NCI-H82 treated with DMSO at 0.1 percent for 48 hours (cell line): ENCODE measurements around the gene CRYBB1.

Experiments used
- DNase-seq: peaks from one replicate; lab custom pipeline; 2025; ENCODE audit not compliant: unreplicated experiment; lab: John Stamatoyannopoulos, UW

Gene CRYBB1

GRCh38 chr22:26610072-26610958 is 7.5 kb downstream of the CRYBB1 start:
- DNase-seq, result no peak

DNA sequence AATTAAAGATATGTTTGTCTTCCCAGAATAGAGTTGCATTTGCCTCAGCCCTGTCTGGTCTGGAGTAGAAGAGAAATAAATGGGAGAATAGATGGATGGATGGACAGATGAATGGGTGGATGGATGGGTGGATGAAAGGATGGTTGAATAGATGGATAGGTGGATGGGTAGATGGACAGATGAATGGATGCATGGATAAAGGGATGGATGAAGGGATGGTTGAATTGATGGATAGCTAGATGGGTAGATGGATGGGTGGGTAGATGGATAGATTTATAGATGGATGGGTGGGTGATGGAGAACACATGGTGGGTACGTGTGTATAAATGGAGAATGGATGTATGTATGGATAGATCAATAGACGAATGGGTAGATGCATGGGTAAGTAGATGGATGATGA is 8.5 kb downstream of the CRYBB1 start:
- no peak for DNase-seq

DNA sequence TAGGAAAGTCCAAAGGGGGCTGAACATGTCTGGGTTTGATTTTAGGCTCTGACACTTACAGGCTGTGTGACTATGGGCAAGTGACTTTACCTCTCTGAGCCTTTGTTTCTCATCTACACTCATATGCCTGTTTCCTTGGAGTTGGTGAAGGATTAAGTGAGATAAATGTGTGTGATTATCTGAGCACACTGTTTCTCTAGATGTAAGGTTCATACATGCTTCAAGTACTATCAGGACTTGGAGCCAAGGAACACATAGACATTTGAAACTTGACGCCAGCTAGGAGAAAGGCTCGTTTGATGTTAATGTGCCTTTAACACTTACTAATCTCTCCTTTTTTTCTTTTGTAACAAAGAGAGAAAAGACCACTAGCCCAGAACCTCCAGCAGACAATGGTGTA is 9.7 kb downstream of the CRYBB1 start:
- no peak for DNase-seq

GRCh38 chr22:26606611-26607010 is 11.2 kb downstream of the CRYBB1 start:
- DNase-seq, result no peak

GRCh38 chr22:26604368-26604767 is 13.5 kb downstream of the CRYBB1 start:
- DNase-seq, result no peak

DNA sequence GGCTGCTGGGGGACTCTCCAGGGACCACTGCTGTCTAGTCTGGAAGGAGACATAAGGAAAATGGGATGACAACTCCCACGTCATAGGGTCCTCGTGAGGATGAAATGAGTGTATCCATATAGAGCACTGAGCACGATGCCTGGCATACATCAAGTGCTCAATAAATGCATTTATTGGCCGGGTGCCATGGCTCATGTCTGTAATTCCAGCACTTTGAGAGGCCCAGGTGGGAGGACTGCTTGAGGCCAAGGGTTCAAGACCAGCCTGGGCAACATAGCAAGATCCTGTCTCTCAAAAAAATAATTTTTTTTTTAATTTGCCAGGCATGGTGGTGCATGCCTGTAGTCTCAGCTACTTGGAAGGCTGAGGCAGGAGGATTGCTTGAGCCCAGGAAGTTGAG is 15.7 kb downstream of the CRYBB1 start:
- no peak for DNase-seq

DNA sequence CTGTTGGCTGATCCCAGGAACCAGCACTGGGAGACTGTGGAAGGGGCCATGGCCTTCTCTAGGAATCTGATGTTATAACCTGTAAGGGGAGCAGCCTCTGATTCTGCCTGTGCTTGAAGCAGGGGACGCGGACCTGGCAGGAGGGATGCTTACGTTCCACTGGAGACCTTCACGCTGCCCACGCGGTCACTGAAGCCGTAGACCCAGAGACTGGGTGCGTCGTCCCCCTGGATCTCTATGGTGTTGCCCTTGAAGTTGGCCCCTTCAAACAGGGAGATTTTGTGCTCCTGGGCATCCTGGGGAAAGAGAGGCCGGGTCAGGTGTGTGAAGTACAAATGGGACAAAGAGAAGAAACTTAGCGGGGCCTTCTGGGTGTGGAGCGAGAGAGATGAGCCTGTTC is 16.1 kb downstream of the CRYBB1 start:
- DNase-seq, result no peak

DNA sequence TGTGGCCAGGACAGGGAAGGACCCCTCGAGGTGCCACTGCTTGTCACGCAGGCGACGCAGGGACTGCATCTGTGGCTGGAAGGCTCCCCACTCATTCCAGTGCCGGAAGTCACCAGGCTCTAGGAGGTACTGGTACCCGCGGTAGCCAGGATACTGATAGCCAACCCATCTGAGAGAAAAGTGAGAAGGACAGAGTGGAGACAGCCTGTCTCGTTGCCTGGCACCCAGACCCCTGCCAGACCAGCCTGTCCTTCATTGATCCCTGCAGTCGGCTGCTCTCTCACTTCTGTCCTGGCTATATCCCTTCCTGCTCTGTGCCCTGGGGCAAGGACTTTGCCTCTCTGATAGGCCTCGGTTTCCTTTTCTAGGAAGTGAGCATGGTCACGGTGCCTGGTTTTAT is 18.3 kb downstream of the CRYBB1 start:
- DNase-seq, result no peak

DNA sequence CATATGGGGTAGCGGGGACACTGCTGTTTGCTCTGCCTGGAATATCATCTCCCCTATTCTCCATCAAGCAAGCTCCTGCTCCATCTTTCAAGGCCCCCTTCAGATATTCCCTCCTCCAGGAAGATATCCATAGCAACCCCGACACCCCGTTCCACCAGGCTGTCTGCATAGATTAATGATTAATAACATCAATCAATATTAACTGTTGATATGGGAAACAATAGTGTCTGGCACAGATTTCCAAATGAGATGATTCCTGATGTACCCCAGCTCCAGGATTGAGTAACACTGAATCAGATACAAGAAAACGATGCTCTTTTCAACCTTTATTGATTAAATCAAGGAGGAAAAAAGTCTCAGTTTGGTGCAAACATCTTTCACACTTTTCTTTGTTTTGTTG is 20.3 kb downstream of the CRYBB1 start:
- DNase-seq, result no peak

- no peak for DNase-seq
Observed at GRCh38 chr22:26597026-26597425, 20.8 kb downstream of the CRYBB1 start.

GRCh38 chr22:26593763-26594162 is 24.1 kb downstream of the CRYBB1 start:
- DNase-seq, result no peak

GRCh38 chr22:26592421-26592891 is 25.4 kb downstream of the CRYBB1 start:
- no peak for DNase-seq

DNA sequence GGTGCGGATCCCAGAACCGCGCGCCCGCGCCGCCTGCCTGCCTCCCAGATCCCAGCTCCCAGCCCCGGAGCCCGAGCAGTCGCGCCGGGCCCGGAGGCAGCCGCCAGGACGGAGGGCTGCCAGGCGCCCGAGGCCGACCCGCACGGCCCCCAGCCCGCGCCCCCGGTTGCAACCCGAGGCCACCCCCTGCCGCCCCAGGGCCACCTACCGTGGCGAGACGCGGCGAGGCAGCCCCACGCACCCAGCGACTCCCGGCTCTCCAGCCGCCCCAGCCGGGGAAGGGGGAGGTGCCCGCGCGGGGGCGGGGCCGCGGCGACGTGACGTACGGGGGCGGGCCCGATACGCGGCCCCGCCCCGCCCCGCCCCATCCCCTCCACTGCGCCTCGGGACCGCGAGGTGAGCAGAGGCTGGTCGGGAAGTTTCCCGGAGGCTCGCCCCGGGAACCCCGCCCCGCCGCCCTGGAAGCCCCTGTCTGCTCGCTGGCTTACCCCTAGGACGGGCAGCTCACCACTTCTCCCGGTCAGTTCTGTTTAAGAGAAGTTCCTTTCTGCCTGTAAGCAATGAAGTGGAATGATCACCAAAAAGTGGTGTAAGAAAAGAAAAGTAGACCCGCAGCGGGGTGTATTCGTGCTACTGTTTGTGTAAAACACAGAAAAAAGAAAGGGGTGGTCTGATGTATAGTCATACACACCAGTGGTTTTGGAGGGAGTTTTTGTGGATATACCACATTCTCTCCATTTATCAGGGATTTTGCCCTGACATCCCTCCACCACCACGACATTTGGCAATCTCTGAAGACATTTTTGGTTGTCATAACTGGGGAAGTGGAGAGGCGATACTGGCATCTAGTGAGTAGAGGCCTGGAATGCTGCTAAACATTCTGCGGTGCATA is 27.7 kb downstream of the CRYBB1 start, which contains the start of gene TPST2:
TSS of gene TPST2 (minus strand) at position 288 of the 892 bp plus-strand sequence. CDS start 48,502 bp downstream, outside the sequence.
- peak; percentile 9 for DNase-seq

DNA sequence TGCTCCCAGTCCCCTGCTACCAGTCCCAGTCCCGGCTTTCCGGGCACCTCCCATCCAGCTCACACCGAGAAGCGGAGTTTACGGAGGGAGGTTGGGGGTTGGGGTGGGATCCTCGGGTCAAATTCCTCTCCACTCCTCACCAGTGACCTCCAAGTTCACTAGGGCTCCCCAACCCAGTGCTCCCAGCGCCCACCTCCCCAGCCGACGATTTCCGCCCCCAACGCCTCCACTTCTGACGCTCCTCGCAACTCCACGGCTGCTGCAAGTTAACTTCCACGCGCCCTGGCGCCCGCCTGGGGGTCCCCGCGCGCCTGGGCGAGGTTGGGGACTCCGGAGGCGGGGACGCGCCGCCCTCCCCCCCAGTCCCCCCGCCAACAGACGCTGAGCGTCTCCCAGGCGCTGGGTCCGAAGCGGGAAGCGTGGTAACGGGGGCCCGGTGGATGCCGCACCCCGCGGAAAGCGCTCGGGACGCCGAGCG is 28.4 kb downstream of the CRYBB1 start:
- DNase-seq, result no peak

DNA sequence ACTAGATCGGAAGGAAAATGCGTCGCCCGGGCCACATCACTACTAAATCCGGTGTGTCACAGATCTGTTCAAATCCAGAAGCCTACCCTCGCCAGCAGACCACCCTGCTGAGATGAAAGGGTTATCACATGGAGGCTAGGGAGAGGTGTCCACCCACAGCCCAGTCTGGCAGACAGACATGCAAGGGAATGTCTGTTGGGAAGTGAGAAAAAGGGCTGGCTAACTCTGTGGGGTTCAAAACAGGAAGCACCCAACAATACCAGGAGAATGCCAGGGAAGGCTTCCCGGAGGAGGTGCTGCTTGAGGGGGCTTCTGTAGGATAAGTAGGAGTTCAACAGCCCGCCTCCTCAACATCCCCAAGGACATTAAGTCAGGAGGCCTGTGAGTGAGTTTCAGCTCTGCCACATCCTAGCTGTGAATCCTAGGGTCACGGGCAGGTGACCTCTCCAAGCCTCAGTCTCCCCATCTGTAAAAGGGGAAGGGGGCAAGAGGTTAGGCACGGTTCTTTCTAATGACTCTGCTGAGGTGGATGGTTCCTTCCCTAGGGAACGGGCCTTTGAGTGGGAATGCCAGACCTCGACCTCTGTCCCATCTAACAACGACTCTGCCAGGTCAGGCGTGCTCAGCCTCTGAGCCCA is 29.0 kb downstream of the CRYBB1 start:
- no peak for DNase-seq

DNA sequence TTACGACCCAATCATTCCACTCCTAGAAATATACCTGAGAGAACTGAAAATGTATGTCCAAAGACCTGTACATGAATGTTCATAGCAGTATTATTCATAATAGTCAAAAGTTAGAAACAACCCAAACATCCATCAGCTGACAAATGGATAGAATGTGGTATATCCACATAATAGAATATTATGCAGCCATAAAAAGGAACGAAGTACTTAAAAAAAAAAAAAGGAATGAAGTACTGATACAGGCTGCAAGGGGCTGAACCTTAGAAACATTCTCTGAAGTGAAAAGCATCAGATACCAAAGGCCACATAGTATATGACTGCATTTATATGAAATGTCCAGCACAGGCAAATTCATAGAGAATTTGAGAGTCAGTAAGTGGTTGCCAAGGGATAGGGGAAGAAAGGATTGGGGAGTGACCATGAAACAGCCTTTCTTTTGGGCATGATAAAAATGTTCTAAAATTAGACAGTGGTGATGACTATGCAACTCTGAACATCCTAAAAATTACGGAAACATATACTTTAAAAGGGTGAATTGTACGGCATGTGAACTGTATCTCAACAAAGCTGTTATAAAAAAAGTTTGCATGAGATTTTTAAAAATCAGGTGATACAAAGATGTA is 29.7 kb downstream of the CRYBB1 start:
- DNase-seq, result no peak

DNA sequence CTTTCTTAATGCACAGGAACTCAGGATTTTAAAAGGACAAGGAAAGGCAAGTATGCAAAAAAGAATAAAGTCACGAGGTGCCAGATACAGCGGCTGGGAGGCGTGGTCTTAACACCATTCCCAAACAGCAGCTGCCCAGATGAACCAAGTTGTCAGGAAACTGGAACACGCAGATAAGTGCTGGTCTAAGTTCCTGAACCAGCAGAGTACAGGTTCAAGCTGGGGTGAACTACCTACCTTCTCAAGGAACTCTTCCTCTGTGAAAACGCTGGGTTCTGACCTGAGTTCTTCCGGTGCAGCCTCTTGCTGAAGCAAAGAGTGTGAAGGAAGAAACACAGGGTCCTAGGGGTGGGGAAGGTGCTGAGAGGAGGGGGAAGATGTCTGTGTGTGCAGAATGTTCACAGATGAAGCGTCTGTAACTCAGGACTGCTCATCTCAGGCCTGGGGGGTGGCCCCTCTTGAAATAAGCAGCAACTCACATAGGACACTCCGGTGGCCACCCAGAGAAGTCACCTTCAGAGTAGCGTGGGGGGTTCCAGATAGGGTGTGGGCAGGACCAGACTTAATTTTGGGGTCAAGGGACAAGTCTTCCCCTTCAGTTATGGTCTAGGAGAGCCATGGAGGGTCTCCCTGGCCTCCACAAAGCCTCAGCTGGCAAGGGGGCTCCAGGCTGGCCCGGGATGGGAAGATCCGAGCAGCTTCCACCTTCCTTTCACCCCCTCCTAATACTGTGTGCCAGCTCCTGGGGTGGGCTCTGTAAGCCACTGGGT is 31.1 kb downstream of the CRYBB1 start:
- DNase-seq, result no peak

DNA sequence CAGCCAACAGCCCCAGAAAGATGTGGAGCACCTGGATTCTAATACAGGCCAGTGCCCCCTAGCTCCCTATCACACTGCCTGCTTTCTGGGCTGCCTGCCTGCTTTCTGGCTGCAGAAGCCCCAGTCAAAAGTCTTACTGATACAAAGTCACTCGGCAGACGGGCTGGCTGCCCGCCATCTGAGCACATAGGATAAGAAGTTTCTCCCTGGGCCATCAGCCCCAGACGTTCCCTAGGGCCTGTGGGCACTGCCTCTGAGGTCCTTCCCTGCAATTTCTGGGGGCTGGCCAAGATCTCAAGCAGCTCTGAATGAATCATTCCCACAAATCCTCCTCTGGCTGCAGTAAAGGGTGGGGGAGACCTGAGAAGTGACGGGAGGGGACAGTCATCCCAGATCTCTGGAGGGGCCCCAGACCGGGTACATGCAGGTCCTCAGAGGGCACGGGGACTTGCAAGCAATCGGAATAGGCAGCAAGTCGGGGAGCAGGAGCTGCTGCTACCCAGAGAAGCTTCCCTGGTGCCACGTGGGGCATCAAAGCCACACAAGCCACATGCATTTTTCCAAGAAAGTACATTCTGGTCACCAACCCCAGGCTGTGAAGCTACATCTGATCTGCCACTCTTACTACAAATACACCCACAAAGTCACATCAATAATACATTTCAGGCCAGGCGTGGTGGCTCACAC is 32.6 kb downstream of the CRYBB1 start:
- DNase-seq, result no peak

DNA sequence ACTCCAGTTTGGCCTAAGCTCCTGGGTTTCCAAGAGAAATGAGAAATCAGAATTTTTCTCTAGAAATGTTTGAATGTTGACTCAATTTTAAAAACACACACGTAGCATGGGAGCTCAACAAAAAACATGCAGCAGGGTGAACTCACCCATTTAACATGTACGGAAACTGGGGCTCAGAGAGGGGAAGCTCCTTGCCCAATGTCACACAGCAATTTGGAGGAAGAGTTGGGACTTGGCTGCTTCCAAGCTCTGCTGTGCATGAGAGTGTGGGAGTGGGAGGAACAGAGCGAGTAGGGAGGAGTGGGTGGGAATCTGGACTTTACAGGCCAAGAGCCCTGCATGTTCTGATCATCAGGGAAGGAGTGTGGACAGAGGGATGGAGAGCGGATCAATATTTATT is 33.8 kb downstream of the CRYBB1 start:
- DNase-seq, result no peak
